ENCODE data around the gene TSFM.

Gene TSFM

GRCh38 chr12:57811028-57811755 is 28.6 kb downstream of the TSFM start:
- no peak for DNase-seq (ENCODE audit: low spot score)
- TF ChIP-seq CTCF (IDR thresholded peaks at IDR 0.05; ENCODE audit: borderline replicate concordance, control extremely low read depth, extremely low read depth, insufficient read depth, missing control alignments): no peak
- in situ Hi-C loops (cut with MboI; ENCODE audit: low sequenced_read_pairs, unreplicated experiment): no loop called here

GRCh38 chr12:57813111-57813970 is 30.8 kb downstream of the TSFM start:
- TF ChIP-seq CTCF (IDR thresholded peaks at IDR 0.05; ENCODE audit: borderline replicate concordance, control extremely low read depth, extremely low read depth, insufficient read depth, missing control alignments): no peak
- in situ Hi-C loops (cut with MboI; ENCODE audit: low sequenced_read_pairs, unreplicated experiment): no loop called here
- no peak for DNase-seq (ENCODE audit: low spot score)

GRCh38 chr12:57813971-57814772 is 31.6 kb downstream of the TSFM start:
- in situ Hi-C loops (cut with MboI; ENCODE audit: low sequenced_read_pairs, unreplicated experiment): no loop called here
- TF ChIP-seq CTCF (IDR thresholded peaks at IDR 0.05; ENCODE audit: borderline replicate concordance, control extremely low read depth, extremely low read depth, insufficient read depth, missing control alignments): no peak
- DNase-seq (ENCODE audit: low spot score): no peak

- in situ Hi-C loops (cut with MboI; ENCODE audit: low sequenced_read_pairs, unreplicated experiment): no loop called here
- TF ChIP-seq CTCF (IDR thresholded peaks at IDR 0.05; ENCODE audit: borderline replicate concordance, control extremely low read depth, extremely low read depth, insufficient read depth, missing control alignments): no peak
- DNase-seq (ENCODE audit: low spot score): no peak
Observed at GRCh38 chr12:57815177-57816000, 32.8 kb downstream of the TSFM start.

GRCh38 chr12:57816001-57816854 is 33.6 kb downstream of the TSFM start:
- DNase-seq (ENCODE audit: low spot score): no peak
- TF ChIP-seq CTCF (IDR thresholded peaks at IDR 0.05; ENCODE audit: borderline replicate concordance, control extremely low read depth, extremely low read depth, insufficient read depth, missing control alignments): no peak
- in situ Hi-C loops (cut with MboI; ENCODE audit: low sequenced_read_pairs, unreplicated experiment): no loop called here

Measured in GM13976 (cell line).